Heart left ventricle (tissue), 16 donors: Measurements from ENCODE around the gene TMEM234. TPM values are rescaled to one million over a fixed set of nuclear protein-coding genes. Genes with fewer than 3 reads are reported as not detected.
A peak's percentile ranks its signal among the peaks of the same experiment; 100 is the strongest.

Source experiments
- ATAC-seq, 4 donors: fragments of 200-7000 bp; cut with Tn5 transposase; one replicate each; pipeline ENCODE4 v1.9.1; 2020 to 2022; ENCODE audit warnings: moderate library complexity in 4 of 4, mild to moderate bottlenecking in 3 of 4, moderate number of reproducible peaks in 1 of 4
- DNase-seq, 5 donors: peaks; one replicate each; pipeline ENCODE4 v3.0.0-alpha.2; 2020
- H3K27ac ChIP-seq, 12 donors: fragments of 200-600 bp; sonication (generic) in 4 of 12; one replicate each; pipeline versions ENCODE4 v1.5.0 to v1.8.0; 2016 to 2022; ENCODE audit warnings: mild to moderate bottlenecking in 2 of 12
- H3K27me3 ChIP-seq, 9 donors: fragments of 200-600 bp; sonication (generic) in 2 of 9; one replicate each; pipeline versions ENCODE4 v1.5.1 to v1.8.0; 2016 to 2022; ENCODE audit warnings: mild to moderate bottlenecking in 3 of 9
- H3K36me3 ChIP-seq, 9 donors: fragments of 200-600 bp; sonication (generic) in 2 of 9; one replicate each; pipeline versions ENCODE4 v1.5.0 to v1.8.0; 2018 to 2022; ENCODE audit warnings: mild to moderate bottlenecking in 2 of 9
- H3K4me1 ChIP-seq, 12 donors: fragments of 200-600 bp; sonication (generic) in 4 of 12; one replicate each; pipeline versions ENCODE4 v1.5.0 to v1.8.0; 2016 to 2022; ENCODE audit warnings: mild to moderate bottlenecking in 3 of 12
- H3K4me3 ChIP-seq, 12 donors: fragments of 200-600 bp; sonication (generic) in 4 of 12; one replicate each; pipeline versions ENCODE4 v1.5.0 to v1.8.0; 2017 to 2022; ENCODE audit warnings: mild to moderate bottlenecking in 9 of 12, moderate library complexity in 4 of 12
- H3K9me3 ChIP-seq, 12 donors: fragments of 200-600 bp; sonication (generic) in 4 of 12; one replicate each; pipeline versions ENCODE4 v1.5.0 to v1.8.0; 2016 to 2022; ENCODE audit warnings: mild to moderate bottlenecking in 1 of 12
- CTCF ChIP-seq, 12 donors: fragments of 200-600 bp; sonication (generic) in 4 of 12; IDR thresholded peaks; one replicate each; pipeline versions ENCODE4 v1.5.0 to v1.8.0; 2018 to 2022; ENCODE audit warnings: antibody characterized with exemption in 12 of 12, mild to moderate bottlenecking in 5 of 12
- POLR2A ChIP-seq, 2 donors: fragments of 450-650 bp; IDR thresholded peaks; one replicate each; pipeline ENCODE4 v1.6.1; 2017; ENCODE audit warnings: antibody characterized with exemption in 2 of 2, mild to moderate bottlenecking in 2 of 2, moderate library complexity in 2 of 2
- WGBS, 4 donors: extraction: QIAGEN DNeasy Blood & Tissue Kit in 2 of 4; methylation state at CpG; one replicate each; pipeline versions ENCODE4 v1.1.5 to v1.1.7; 2013 to 2018; 5-methylcytosine and 5-hydroxymethylcytosine counted together
- intact Hi-C, 10 donors: fragments of 100-400 bp; cut with DNase I; formaldehyde crosslinking; loops; one replicate each; pipeline versions ENCODE4 v1.11.1 to v1.14.2; 2022
- polyA plus RNA-seq, 2 donors: library from polyadenylated mRNA; stranded (reverse); fragments of 200-250 nt; gene quantifications; one replicate each; pipeline ENCODE4 v1.2.3, GENCODE V29; 2013
- total RNA-seq, 9 donors: library from RNA; depleted of rRNA in 2 of 9; stranded (reverse); fragments of >200 nt in 2 of 9; fragmentation: NEBNext Ultra II Directional in 3 of 9; extraction: Animal tissue kit (Norgen Biotek cat#: 25700) in 3 of 9; gene quantifications; one replicate each; pipeline versions ENCODE4 v1.1.0 to v1.2.4, GENCODE V29; 2016 to 2023
- donor health status: ischemic (EF 13 %, LVEDD 7.1; RV severe dilation, severe dysfunction).
- donor health status: healthy with polysubstance abuse.
- donor health status: DM: no; HTN: yes; CAD: no.
- donor health status: DM: no; HTN: no; CAD: no.
- donor health status: ischemic (EF 25% LVEDD 6.9; RV normal size, moderate dysfunction).
- donor health status: ischemic (EF 25% LVEDD 5.7; RV mildly dilated, moderate dysfunction).
- donor health status: healthy.
- donor health status: DM: yes; HTN: yes; CAD: no.
- donor health status: ischemic (EF 35%, LVEDD 5.7; RV mildly dilated, moderate dysfunction).
- donor health status: nonischemic (EF 11% LVEDD 7.7; RV severe dilation, severe dysfunction).
- donor health status: DM: yes; HTN: yes; CAD: no.
- donor health status: PGD.
- donor health status: ischemic (EF 29% LVEDD 5.4; RV normal size, mild dysfunction).
- donor health status: nonischemic (EF 23%, LVEDD 6.1; RV moderate dilation, normal function).

TMEM234 gene
- total and polyA plus RNA-seq, 11 donors = 7.7 to 19.8 (median 10.8) TPM

GRCh38 chr1:32221581-32221979 lies 573 bp downstream of the TMEM234 start:
- Histone ChIP-seq H3K9me3 (no peaks in the 10 kb centered on the region), H3K4me3 (peak overlapping the region; percentile 64 to 95 (median 80)), H3K4me1 (peaks cover 13 to 32% (median 25%) of the 10 kb centered on the region in 12 donors), H3K27me3 (no peaks in the 10 kb centered on the region), H3K27ac (peak overlapping the region; percentile 3 to 97 (median 86)), H3K36me3 (peaks cover 0 to 71% (median 46%) of the 10 kb centered on the region in 9 donors)
- WGBS, 4 donors = 5 to 10% (median 8%) methylated on average over 13 of the region's 13 CpGs
- intact Hi-C loops = loop anchor here in 5 of 10 donors (5.0 to 10.0 kb wide), 4 partner anchors 71 to 173 kb away; partner anchors contain the start of genes BSDC1 (in 2 of the 5), HDAC1 (in 1 of the 5) and MARCKSL1 (in 1 of the 5)
- ATAC-seq (no peak), DNase-seq (no peak)
- TF ChIP-seq POLR2A (IDR thresholded peaks at IDR 0.05) (no peak), CTCF (IDR thresholded peaks at IDR 0.05) (no peak)

GRCh38 chr1:32220746-32221580 lies 1.2 kb downstream of the TMEM234 start:
- Histone ChIP-seq H3K27ac (peak overlapping the region in 3 of 12 donors; percentile 72 to 97 (median 94)), H3K36me3 (peaks cover 0 to 71% (median 46%) of the 10 kb centered on the region in 9 donors), H3K27me3 (no peaks in the 10 kb centered on the region), H3K4me1 (peaks cover 13 to 38% (median 25%) of the 10 kb centered on the region in 12 donors), H3K4me3 (peak overlapping the region in 11 of 12 donors; percentile 64 to 95 (median 78)), H3K9me3 (no peaks in the 10 kb centered on the region)
- intact Hi-C loops = loop anchor here in 5 of 10 donors (5.0 to 10.0 kb wide), 4 partner anchors 71 to 174 kb away; partner anchors contain the start of genes BSDC1 (in 2 of the 5), HDAC1 (in 1 of the 5) and MARCKSL1 (in 1 of the 5)
- WGBS, 4 donors = 82 to 94% (median 85%) methylated on average over 4 of the region's 4 CpGs
- no peak for DNase-seq
- no peak for ATAC-seq
- TF ChIP-seq POLR2A (IDR thresholded peaks at IDR 0.05) = no peak
- TF ChIP-seq CTCF (IDR thresholded peaks at IDR 0.05) = no peak

GRCh38 chr1:32219022-32219421 lies 3.1 kb downstream of the TMEM234 start:
- no peak for ATAC-seq
- H3K27ac ChIP-seq = no peak overlapping the region
- H3K4me1 ChIP-seq = peaks cover 13 to 42% (median 22%) of the 10 kb centered on the region in 12 donors
- peaks cover 0 to 68% (median 45%) of the 10 kb centered on the region in 9 donors for H3K36me3 ChIP-seq
- intact Hi-C loops = loop anchor here in 7 of 10 donors (5.0 to 10.0 kb wide), 6 partner anchors 78 to 193 kb away; partner anchors contain the start of gene BSDC1 (in 2 of the 7)
- WGBS, 4 donors = 85 to 91% (median 87%) methylated on average over 7 of the region's 7 CpGs
- no peak overlapping the region for H3K4me3 ChIP-seq
- no peaks in the 10 kb centered on the region for H3K27me3 ChIP-seq
- DNase-seq = no peak
- TF ChIP-seq CTCF (IDR thresholded peaks at IDR 0.05) (no peak), POLR2A (IDR thresholded peaks at IDR 0.05) (no peak)
- H3K9me3 ChIP-seq = no peaks in the 10 kb centered on the region

- intact Hi-C loops = loop anchor here in 7 of 10 donors (2.0 to 10.0 kb wide), 7 partner anchors 81 to 196 kb away; partner anchors contain the start of gene BSDC1 (in 2 of the 7)
- H3K27me3 ChIP-seq = no peaks in the 10 kb centered on the region
- no peaks in the 10 kb centered on the region for H3K9me3 ChIP-seq
- peaks cover 0 to 27% (median 8%) of the 10 kb centered on the region in 12 donors for H3K4me1 ChIP-seq
- WGBS, 4 donors = 83 to 92% (median 89%) methylated on average over 4 to 5 of the region's 5 CpGs
- H3K4me3 ChIP-seq = no peak overlapping the region
- H3K36me3 ChIP-seq = peaks cover 0 to 65% (median 43%) of the 10 kb centered on the region in 9 donors
- DNase-seq = no peak
- peak overlapping the region in 1 of 12 donors; percentile 52 for H3K27ac ChIP-seq
- no peak for TF ChIP-seq CTCF (IDR thresholded peaks at IDR 0.05)
- no peak for ATAC-seq
Observed at GRCh38 chr1:32216566-32216965, 5.6 kb downstream of the TMEM234 start.
